Measurements from ENCODE around the gene GPR42. TPM values are rescaled to one million over a fixed set of nuclear protein-coding genes. Genes with fewer than 3 reads are reported as not detected.

Gene GPR42
- polyA plus RNA-seq, 1 experiment, result not detected

- no peak for TF ChIP-seq CTCF (IDR thresholded peaks at IDR 0.05; ENCODE audit: low read depth, low read length)
- no peak for DNase-seq (ENCODE audit: low read depth, low spot score)
- ChIA-PET POLR2A (no interaction called here), CTCF (no interaction called here)
- H3K4me3 ChIP-seq (ENCODE audit: low read depth, low read length), result no peak overlapping the region
- H3K27me3 ChIP-seq (ENCODE audit: control insufficient read depth, insufficient read depth, low read length), result peaks cover 2% of the 10 kb centered on the region
- no peak overlapping the region for H3K27ac ChIP-seq (ENCODE audit: low read depth, low read length)
- no peaks in the 10 kb centered on the region for H3K9me3 ChIP-seq (ENCODE audit: control insufficient read depth, insufficient read depth, low read length)
Observed at GRCh38 chr19:35416331-35416730, 45.5 kb downstream of the GPR42 start.

GRCh38 chr19:35417278-35417677 is 46.4 kb downstream of the GPR42 start:
- H3K9me3 ChIP-seq (ENCODE audit: control insufficient read depth, insufficient read depth, low read length), result no peaks in the 10 kb centered on the region
- CTCF ChIA-PET, result no interaction called here
- no peak overlapping the region for H3K4me3 ChIP-seq (ENCODE audit: low read depth, low read length)
- peaks cover 2% of the 10 kb centered on the region for H3K27me3 ChIP-seq (ENCODE audit: control insufficient read depth, insufficient read depth, low read length)
- no peak for TF ChIP-seq CTCF (IDR thresholded peaks at IDR 0.05; ENCODE audit: low read depth, low read length)
- no peak for DNase-seq (ENCODE audit: low read depth, low spot score)
- POLR2A ChIA-PET, result no interaction called here
- H3K27ac ChIP-seq (ENCODE audit: low read depth, low read length), result no peak overlapping the region

- no peak for DNase-seq (ENCODE audit: low read depth, low spot score)
- Histone ChIP-seq H3K9me3 (ENCODE audit: control insufficient read depth, insufficient read depth, low read length) (no peaks in the 10 kb centered on the region), H3K4me3 (ENCODE audit: low read depth, low read length) (no peak overlapping the region), H3K27me3 (ENCODE audit: control insufficient read depth, insufficient read depth, low read length) (peaks cover 2% of the 10 kb centered on the region), H3K27ac (ENCODE audit: low read depth, low read length) (no peak overlapping the region)
- ChIA-PET POLR2A (no interaction called here), CTCF (no interaction called here)
- no peak for TF ChIP-seq CTCF (IDR thresholded peaks at IDR 0.05; ENCODE audit: low read depth, low read length)
Observed at GRCh38 chr19:35417713-35418534, 47.1 kb downstream of the GPR42 start.

GRCh38 chr19:35419046-35419445 is 48.2 kb downstream of the GPR42 start:
- no peak for DNase-seq (ENCODE audit: low read depth, low spot score)
- Histone ChIP-seq H3K4me3 (ENCODE audit: low read depth, low read length) (no peak overlapping the region), H3K27ac (ENCODE audit: low read depth, low read length) (no peak overlapping the region), H3K27me3 (ENCODE audit: control insufficient read depth, insufficient read depth, low read length) (peaks cover 2% of the 10 kb centered on the region), H3K9me3 (ENCODE audit: control insufficient read depth, insufficient read depth, low read length) (no peaks in the 10 kb centered on the region)
- TF ChIP-seq CTCF (IDR thresholded peaks at IDR 0.05; ENCODE audit: low read depth, low read length), result no peak
- CTCF ChIA-PET, result interaction anchor here (1.0 kb wide), 1 partner anchor 49 kb away, joined by 3 read pairs; no protein-coding TSS in a partner anchor
- POLR2A ChIA-PET, result no interaction called here

- Histone ChIP-seq H3K27me3 (ENCODE audit: control insufficient read depth, insufficient read depth, low read length) (peaks cover 2% of the 10 kb centered on the region), H3K9me3 (ENCODE audit: control insufficient read depth, insufficient read depth, low read length) (no peaks in the 10 kb centered on the region), H3K4me3 (ENCODE audit: low read depth, low read length) (no peak overlapping the region), H3K27ac (ENCODE audit: low read depth, low read length) (no peak overlapping the region)
- CTCF ChIA-PET, result interaction anchor here (1.0 kb wide), 1 partner anchor 48 kb away, joined by 3 read pairs; no protein-coding TSS in a partner anchor
- TF ChIP-seq CTCF (IDR thresholded peaks at IDR 0.05; ENCODE audit: low read depth, low read length), result no peak
- DNase-seq (ENCODE audit: low read depth, low spot score), result no peak
- POLR2A ChIA-PET, result no interaction called here
Observed at GRCh38 chr19:35419805-35420204, 48.9 kb downstream of the GPR42 start.

Data from AG04450 (cell line).